Endothelial cell of umbilical vein (primary cell): ENCODE measurements around the gene MACROD2. TPM values are rescaled to one million over a fixed set of nuclear protein-coding genes. Genes with fewer than 3 reads are reported as not detected.

Experiments used
- BruUV-seq: library from RNA; stranded (reverse); fragments of 400-500 nt; replicated peaks from 2 replicates; lab custom pipeline; 2021; lab: Mats Ljungman, UMichigan
- CTCF ChIA-PET: fragments of 300-600, 350-600 bp; sonication (Branson Sonifier 250); formaldehyde crosslinking; loops from one replicate; lab custom pipeline; 2021; ENCODE audit warnings: antibody characterized with exemption, inconsistent platforms; lab: Charles Lee
- POLR2A ChIA-PET: fragments of 300-600, 350-600 bp; sonication (Branson Sonifier 250); formaldehyde crosslinking; loops from one replicate; lab custom pipeline; 2021; ENCODE audit warnings: antibody characterized with exemption, inconsistent platforms; lab: Charles Lee
- DNase-seq: peaks from one replicate; pipeline ENCODE4 v3.0.0-alpha.2; 2011; ENCODE audit warnings: low read depth, low spot score
- FAIRE-seq: peaks from 2 replicates; lab custom pipeline; 2011; peaks lifted over from hg19 to GRCh38; lab: Jason Lieb, UNC
- H2AFZ ChIP-seq: 2 replicates; pipeline ENCODE4 v1.6.0; 2012; ENCODE audit warnings: low read depth, low read length, control low read depth, inconsistent platforms
- H3K27ac ChIP-seq: 2 replicates; pipeline ENCODE4 v1.5.1; 2011; ENCODE audit warnings: low read depth, mild to moderate bottlenecking, control low read depth, low read length, moderate library complexity; ENCODE audit not compliant: insufficient read depth
- H3K27me3 ChIP-seq, 2 experiments: 2 replicates each; pipeline versions ENCODE4 v1.6.0 to v1.6.1; 2011; ENCODE audit warnings: low read length in 2 of 2, mixed read lengths in 1 of 2; ENCODE audit not compliant: control insufficient read depth in 2 of 2, insufficient read depth in 2 of 2
- H3K36me3 ChIP-seq, 2 experiments: 2 replicates in 1 of 2; 3 replicates in 1 of 2; pipeline ENCODE4 v1.5.1; 2011; ENCODE audit warnings: low read length in 2 of 2, mild to moderate bottlenecking in 1 of 2, moderate library complexity in 1 of 2; ENCODE audit not compliant: control insufficient read depth in 2 of 2, insufficient read depth in 2 of 2; ENCODE audit errors: extremely low read depth in 1 of 2
- H3K4me1 ChIP-seq: 3 replicates; pipeline ENCODE4 v1.5.1; 2011; ENCODE audit warnings: mild to moderate bottlenecking, low read length; ENCODE audit not compliant: control insufficient read depth, insufficient read depth; ENCODE audit errors: extremely low read depth
- H3K4me2 ChIP-seq: 2 replicates; pipeline ENCODE4 v1.6.1; 2011; ENCODE audit warnings: low read length, control low read depth, mixed read lengths; ENCODE audit not compliant: insufficient read depth
- H3K4me3 ChIP-seq, 3 experiments: fragments of 200-600 bp in 1 of 3; sonication (generic), shearing (Covaris generic) in 1 of 3; replicated peaks in 1 of 3; 2 replicates each; pipeline ENCODE4 v1.5.1; 2011 to 2016; ENCODE audit warnings: control low read depth in 3 of 3, low read length in 3 of 3, mild to moderate bottlenecking in 2 of 3, inconsistent platforms in 1 of 3, low read depth in 1 of 3, moderate library complexity in 1 of 3; ENCODE audit not compliant: insufficient read depth in 1 of 3
- H3K79me2 ChIP-seq: 2 replicates; pipeline ENCODE4 v1.6.0; 2012; ENCODE audit warnings: low read length, inconsistent platforms; ENCODE audit not compliant: control insufficient read depth, insufficient read depth
- H3K9ac ChIP-seq: replicated peaks from 2 replicates; pipeline ENCODE3; 2011; ENCODE audit warnings: low read length, control low read depth; ENCODE audit not compliant: insufficient read depth; ENCODE audit errors: extremely low read depth
- H3K9me1 ChIP-seq: replicated peaks from 3 replicates; pipeline ENCODE4 v1.6.0; 2011; ENCODE audit warnings: mild to moderate bottlenecking, low read length; ENCODE audit not compliant: control insufficient read depth, insufficient read depth; ENCODE audit errors: extremely low read depth
- H3K9me3 ChIP-seq: replicated peaks from 2 replicates; pipeline ENCODE4 v1.5.1; 2012; ENCODE audit warnings: low read length, inconsistent platforms; ENCODE audit not compliant: control insufficient read depth, insufficient read depth
- H4K20me1 ChIP-seq: replicated peaks from 2 replicates; pipeline ENCODE3; 2011; ENCODE audit warnings: mild to moderate bottlenecking, low read length; ENCODE audit not compliant: control insufficient read depth, insufficient read depth; ENCODE audit errors: extremely low read depth
- EZH2 ChIP-seq: IDR thresholded peaks from 2 replicates; pipeline ENCODE4 v1.6.1; 2012; ENCODE audit warnings: borderline replicate concordance, low read depth, mild to moderate bottlenecking, moderate library complexity, low read length, inconsistent platforms; ENCODE audit not compliant: severe bottlenecking
- FOS ChIP-seq: IDR thresholded peaks from 2 replicates; pipeline ENCODE4 v1.6.1; 2011; ENCODE audit warnings: mild to moderate bottlenecking, low read length, moderate library complexity, borderline replicate concordance; ENCODE audit not compliant: insufficient read depth
- MYC ChIP-seq: IDR thresholded peaks from one replicate; pipeline ENCODE4 v1.6.1; 2011; ENCODE audit warnings: mild to moderate bottlenecking, low read depth, low read length
- POLR2A ChIP-seq: IDR thresholded peaks from 2 replicates; pipeline ENCODE4 v1.6.1; 2012; ENCODE audit warnings: low read depth, mild to moderate bottlenecking, control low read depth, low read length
- POLR2AphosphoS5 ChIP-seq: IDR thresholded peaks from 2 replicates; pipeline ENCODE4 v1.6.1; 2012; ENCODE audit warnings: low read depth, mild to moderate bottlenecking, control low read depth, low read length, moderate library complexity; ENCODE audit not compliant: insufficient read depth
- dilution Hi-C: fragments of 300-500 bp; cut with MboI; formaldehyde crosslinking; loops from one replicate; pipeline ENCODE4 v1.15.0; 2019; ENCODE audit warnings: low sequenced_read_pairs; ENCODE audit not compliant: extremely low pct_ligation_motif_present
- intact Hi-C: fragments of 100-400 bp; cut with micrococcal nuclease; formaldehyde crosslinking; loops from one replicate; pipeline ENCODE4 v1.10.0; 2022
- polyA plus RNA-seq, 4 experiments: library from polyadenylated mRNA; depleted of rRNA in 3 of 4; stranded (reverse) in 3 of 4; unstranded in 1 of 4; fragments of >200 nt; gene quantifications; 2 replicates each; pipeline versions ENCODE4 v1.2.1 to v1.2.3, GENCODE V29; 2011 to 2012; ENCODE audit warnings: missing spikeins in 1 of 4
- total RNA-seq: library from RNA; stranded (reverse); gene quantifications from 2 replicates; pipeline ENCODE4 v1.2.3, GENCODE V29; 2021
- TF ChIP-seq, protein P1 (sequence below), 2 donors: IDR thresholded peaks; 1 replicate in 1 of 2; 2 replicates in 1 of 2; pipeline ENCODE4 v1.5.1; 2011; ENCODE audit warnings: low read length in 2 of 2, mild to moderate bottlenecking in 2 of 2, moderate library complexity in 2 of 2, control low read depth in 1 of 2, inconsistent platforms in 1 of 2, low read depth in 1 of 2; ENCODE audit not compliant: insufficient read depth in 1 of 2; ENCODE audit errors: extremely low read depth in 1 of 2
- TF ChIP-seq, protein P2 (sequence below): IDR thresholded peaks from 2 replicates; pipeline ENCODE4 v1.6.1; 2011; ENCODE audit not compliant: insufficient read depth, insufficient read length

The MACROD2 gene
- total and polyA plus RNA-seq, 2 donors (not counting 3 experiments of a cell fraction or from before 2014, with no cell fraction given): 0.11 to 0.73 TPM

DNA sequence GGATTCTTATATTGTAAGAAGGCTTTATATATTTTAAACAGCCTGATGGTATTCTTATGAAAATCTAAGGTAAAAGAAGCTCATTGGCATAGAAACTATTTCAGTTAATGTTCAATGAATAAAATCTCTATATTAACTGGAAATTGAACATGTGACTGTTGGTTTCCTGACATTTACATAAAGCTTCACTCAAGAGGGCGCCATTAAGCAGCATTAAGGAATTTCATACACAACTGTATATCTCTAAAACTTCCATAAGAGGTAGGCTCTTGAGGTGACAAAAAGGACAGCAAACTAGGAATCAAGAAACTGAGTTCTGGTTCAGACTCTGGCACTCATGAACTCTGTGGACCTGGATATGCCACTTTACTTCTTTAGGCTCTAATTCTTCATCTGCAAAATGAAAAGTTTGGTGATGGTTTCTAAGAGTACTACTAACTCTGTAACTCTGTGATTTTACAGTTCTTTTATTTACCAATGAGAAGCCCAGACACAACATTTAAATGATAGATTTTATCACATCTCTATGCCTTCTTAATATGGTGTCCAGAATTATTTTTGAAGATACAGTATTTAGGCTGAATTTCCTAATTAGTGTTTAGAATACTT is 194.6 kb downstream of the MACROD2 start:
- peak; percentile 36 for DNase-seq
- H3K9me1 ChIP-seq: no peaks in the 10 kb centered on the region
- no peaks in the 10 kb centered on the region for H3K4me1 ChIP-seq
- TF ChIP-seq EZH2 (no peak), POLR2A (no peak), FOS (no peak), MYC (no peak), POLR2AphosphoS5 (no peak)
- TF ChIP-seq, protein P1, sequence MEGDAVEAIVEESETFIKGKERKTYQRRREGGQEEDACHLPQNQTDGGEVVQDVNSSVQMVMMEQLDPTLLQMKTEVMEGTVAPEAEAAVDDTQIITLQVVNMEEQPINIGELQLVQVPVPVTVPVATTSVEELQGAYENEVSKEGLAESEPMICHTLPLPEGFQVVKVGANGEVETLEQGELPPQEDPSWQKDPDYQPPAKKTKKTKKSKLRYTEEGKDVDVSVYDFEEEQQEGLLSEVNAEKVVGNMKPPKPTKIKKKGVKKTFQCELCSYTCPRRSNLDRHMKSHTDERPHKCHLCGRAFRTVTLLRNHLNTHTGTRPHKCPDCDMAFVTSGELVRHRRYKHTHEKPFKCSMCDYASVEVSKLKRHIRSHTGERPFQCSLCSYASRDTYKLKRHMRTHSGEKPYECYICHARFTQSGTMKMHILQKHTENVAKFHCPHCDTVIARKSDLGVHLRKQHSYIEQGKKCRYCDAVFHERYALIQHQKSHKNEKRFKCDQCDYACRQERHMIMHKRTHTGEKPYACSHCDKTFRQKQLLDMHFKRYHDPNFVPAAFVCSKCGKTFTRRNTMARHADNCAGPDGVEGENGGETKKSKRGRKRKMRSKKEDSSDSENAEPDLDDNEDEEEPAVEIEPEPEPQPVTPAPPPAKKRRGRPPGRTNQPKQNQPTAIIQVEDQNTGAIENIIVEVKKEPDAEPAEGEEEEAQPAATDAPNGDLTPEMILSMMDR (IDR thresholded peaks at IDR 0.05; ENCODE audit: extremely low read depth in 1 of 2, insufficient read depth in 1 of 2, low read depth in 1 of 2, low read length in 2 of 2): peak; percentile 14
- TF ChIP-seq, protein P2, sequence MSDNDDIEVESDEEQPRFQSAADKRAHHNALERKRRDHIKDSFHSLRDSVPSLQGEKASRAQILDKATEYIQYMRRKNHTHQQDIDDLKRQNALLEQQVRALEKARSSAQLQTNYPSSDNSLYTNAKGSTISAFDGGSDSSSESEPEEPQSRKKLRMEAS: no peak
- no peaks in the 10 kb centered on the region for H4K20me1 ChIP-seq
- CTCF ChIA-PET: interaction anchor here (0.7 to 1.5 kb wide), 6 partner anchors 9 to 1712 kb away, joined by 3 to 8 read pairs (median 4); no protein-coding TSS in a partner anchor
- dilution Hi-C loops: no loop called here
- POLR2A ChIA-PET: no interaction called here
- H3K27me3 ChIP-seq: no peaks in the 10 kb centered on the region
- no peak overlapping the region for H3K27ac ChIP-seq
- H3K4me3 ChIP-seq: no peak overlapping the region
- no peak overlapping the region for H2AFZ ChIP-seq
- peak; percentile 21 for FAIRE-seq
- no peak overlapping the region for H3K4me2 ChIP-seq
- no TSS peak for BruUV-seq
- intact Hi-C loops: no loop called here
- no peaks in the 10 kb centered on the region for H3K36me3 ChIP-seq
- no peaks in the 10 kb centered on the region for H3K9me3 ChIP-seq
- H3K9ac ChIP-seq: no peak overlapping the region
- no peaks in the 10 kb centered on the region for H3K79me2 ChIP-seq
